ENCODE results near the gene TBX1.

The TBX1 gene

GRCh38 chr22:19757140-19757984 is 3.2 kb upstream of the TBX1 start:
- no peak overlapping the region for H3K27ac ChIP-seq
- TF ChIP-seq CTCF (IDR thresholded peaks at IDR 0.05) (no peak), ZFX (IDR thresholded peaks at IDR 0.05; ENCODE audit: borderline replicate concordance) (no peak)

- H3K27ac ChIP-seq = no peak overlapping the region
- TF ChIP-seq CTCF (IDR thresholded peaks at IDR 0.05) = no peak
- no peak for TF ChIP-seq ZFX (IDR thresholded peaks at IDR 0.05; ENCODE audit: borderline replicate concordance)
These were observed 2.3 kb upstream of the TBX1 start for GRCh38 chr22:19757985-19758895.

GRCh38 chr22:19758896-19759426 is 1.6 kb upstream of the TBX1 start:
- TF ChIP-seq ZFX (IDR thresholded peaks at IDR 0.05; ENCODE audit: borderline replicate concordance) (no peak), CTCF (IDR thresholded peaks at IDR 0.05) (no peak)
- H3K27ac ChIP-seq = no peak overlapping the region

- no peak overlapping the region for H3K27ac ChIP-seq
- no peak for TF ChIP-seq ZFX (IDR thresholded peaks at IDR 0.05; ENCODE audit: borderline replicate concordance)
- no peak for TF ChIP-seq CTCF (IDR thresholded peaks at IDR 0.05)
These were observed 1.0 kb upstream of the TBX1 start for GRCh38 chr22:19759427-19760057.

GRCh38 chr22:19760951-19761724 is 560 bp downstream of the TBX1 start:
- no peak for TF ChIP-seq CTCF (IDR thresholded peaks at IDR 0.05)
- no peak overlapping the region for H3K27ac ChIP-seq

GRCh38 chr22:19761725-19762567 is 1.4 kb downstream of the TBX1 start:
- no peak overlapping the region for H3K27ac ChIP-seq
- TF ChIP-seq CTCF (IDR thresholded peaks at IDR 0.05) (no peak), ZFX (IDR thresholded peaks at IDR 0.05; ENCODE audit: borderline replicate concordance) (no peak)

Measured in 22Rv1 (cell line).